HEK293 (cell line): ENCODE results near the gene NNT.

Source experiments
- CTCF ChIA-PET: fragments of 350-600 bp; formaldehyde crosslinking; extraction: SDS; loops from one replicate; lab custom pipeline; 2021; ENCODE audit warnings: antibody characterized with exemption; lab: Yijun Ruan, JAX
- POLR2A ChIA-PET: fragments of 300-600 bp; formaldehyde crosslinking; extraction: SDS; loops from one replicate; lab custom pipeline; 2020; ENCODE audit warnings: antibody characterized with exemption, inconsistent platforms; lab: Yijun Ruan, JAX
- H3K27ac ChIP-seq: fragments of 200-500 bp; sonication (Bioruptor generic); 2 replicates; pipeline ENCODE4 v1.5.1; 2014; ENCODE audit warnings: low read depth, low read length, control low read depth, inconsistent platforms; ENCODE audit errors: extremely low read depth
- H3K36me3 ChIP-seq, 2 experiments: fragments of 200-500 bp in 1 of 2; sonication (Bioruptor generic) in 1 of 2; 1 replicate in 1 of 2; 2 replicates in 1 of 2; pipeline ENCODE4 v1.5.1; 2014 to 2017; ENCODE audit warnings: inconsistent platforms in 2 of 2, low read length in 2 of 2; ENCODE audit not compliant: control insufficient read depth in 2 of 2, insufficient read depth in 1 of 2
- H3K4me1 ChIP-seq: fragments of 200-500 bp; sonication (Bioruptor generic); 2 replicates; pipeline ENCODE4 v1.5.1; 2014; ENCODE audit warnings: mild to moderate bottlenecking, low read length, inconsistent platforms; ENCODE audit not compliant: control insufficient read depth, insufficient read depth
- H3K4me3 ChIP-seq: 2 replicates; pipeline ENCODE4 v1.5.1; 2011; ENCODE audit warnings: low read depth, mild to moderate bottlenecking, control low read depth, low read length, moderate library complexity
- H3K9me3 ChIP-seq: fragments of 200-500 bp; sonication (Bioruptor generic); 2 replicates; pipeline ENCODE4 v1.5.1; 2014; ENCODE audit warnings: low read depth, low read length, inconsistent platforms; ENCODE audit not compliant: control insufficient read depth, insufficient read depth
- CTCF ChIP-seq: fragments of 450-650 bp; formaldehyde crosslinking; IDR thresholded peaks from 2 replicates; pipeline ENCODE4 v1.5.1; 2016; ENCODE audit warnings: missing biosample characterization, missing genetic modification characterization
- HOXD13 ChIP-seq: sonication (generic); formaldehyde crosslinking; IDR thresholded peaks from 2 replicates; pipeline ENCODE4 v1.8.0; 2022; ENCODE audit warnings: missing genetic modification reagents, borderline replicate concordance
- INSM2 ChIP-seq: fragments of 450-650 bp; formaldehyde crosslinking; IDR thresholded peaks from 2 replicates; pipeline ENCODE4 v1.5.1; 2016; ENCODE audit warnings: missing biosample characterization, missing genetic modification characterization
- MEIS1 ChIP-seq: sonication (generic); formaldehyde crosslinking; IDR thresholded peaks from 2 replicates; pipeline ENCODE4 v1.8.1; 2022; ENCODE audit warnings: missing genetic modification reagents, mild to moderate bottlenecking, borderline replicate concordance
- OSR2 ChIP-seq: fragments of 450-650 bp; formaldehyde crosslinking; IDR thresholded peaks from 2 replicates; pipeline ENCODE4 v1.5.1; 2016; ENCODE audit warnings: missing biosample characterization, missing genetic modification characterization
- PATZ1 ChIP-seq: fragments of 450-650 bp; formaldehyde crosslinking; IDR thresholded peaks from 2 replicates; pipeline ENCODE4 v1.5.1; 2016; ENCODE audit warnings: missing biosample characterization, missing genetic modification characterization
- SALL2 ChIP-seq: fragments of 450-650 bp; formaldehyde crosslinking; IDR thresholded peaks from 2 replicates; pipeline ENCODE4 v1.5.0; 2017; ENCODE audit warnings: missing biosample characterization, mild to moderate bottlenecking, missing genetic modification characterization, borderline replicate concordance
- SP2 ChIP-seq: fragments of 450-650 bp; formaldehyde crosslinking; IDR thresholded peaks from 2 replicates; pipeline ENCODE4 v1.5.1; 2016; ENCODE audit warnings: missing biosample characterization, missing genetic modification characterization
- ZBTB17 ChIP-seq: fragments of 450-650 bp; formaldehyde crosslinking; IDR thresholded peaks from 2 replicates; pipeline ENCODE4 v1.5.1; 2016; ENCODE audit warnings: missing biosample characterization, missing genetic modification characterization
- ZBTB44 ChIP-seq: fragments of 450-650 bp; IDR thresholded peaks from 2 replicates; pipeline ENCODE4 v1.5.1; 2018; ENCODE audit warnings: missing biosample characterization, mild to moderate bottlenecking, missing genetic modification characterization
- ZBTB48 ChIP-seq: fragments of 450-650 bp; formaldehyde crosslinking; IDR thresholded peaks from 2 replicates; pipeline ENCODE4 v1.5.1; 2016; ENCODE audit warnings: missing biosample characterization, missing genetic modification characterization
- ZNF121 ChIP-seq: fragments of 450-650 bp; formaldehyde crosslinking; IDR thresholded peaks from 2 replicates; pipeline ENCODE4 v1.5.1; 2016; ENCODE audit warnings: missing biosample characterization, missing genetic modification characterization
- ZNF175 ChIP-seq: fragments of 450-650 bp; formaldehyde crosslinking; IDR thresholded peaks from 2 replicates; pipeline ENCODE4 v1.5.1; 2016; ENCODE audit warnings: missing biosample characterization, missing genetic modification characterization
- ZNF211 ChIP-seq: fragments of 450-650 bp; formaldehyde crosslinking; IDR thresholded peaks from 2 replicates; pipeline ENCODE4 v1.5.1; 2016; ENCODE audit warnings: low read depth, missing biosample characterization, missing genetic modification characterization
- ZNF214 ChIP-seq: fragments of 450-650 bp; formaldehyde crosslinking; IDR thresholded peaks from 2 replicates; pipeline ENCODE4 v1.5.1; 2017; ENCODE audit warnings: missing biosample characterization, mild to moderate bottlenecking, missing genetic modification characterization, borderline replicate concordance
- ZNF274 ChIP-seq, 2 experiments: fragments of 200-500 bp in 1 of 2; fragments of 450-650 bp in 1 of 2; sonication (Bioruptor generic) in 1 of 2; formaldehyde crosslinking in 1 of 2; IDR thresholded peaks; 2 replicates each; pipeline versions ENCODE4 v1.5.1 to v1.6.1; 2014 to 2016; ENCODE audit warnings: borderline replicate concordance in 1 of 2, inconsistent platforms in 1 of 2, low read length in 1 of 2, missing biosample characterization in 1 of 2, missing genetic modification characterization in 1 of 2
- ZNF426 ChIP-seq: fragments of 450-650 bp; formaldehyde crosslinking; IDR thresholded peaks from 2 replicates; pipeline ENCODE4 v1.5.1; 2017; ENCODE audit warnings: missing biosample characterization, missing genetic modification characterization, mild to moderate bottlenecking, inconsistent platforms, moderate library complexity
- ZNF433 ChIP-seq: fragments of 450-650 bp; formaldehyde crosslinking; IDR thresholded peaks from 2 replicates; pipeline ENCODE4 v1.5.1; 2016; ENCODE audit warnings: missing biosample characterization, missing genetic modification characterization, low read depth
- ZNF544 ChIP-seq: fragments of 450-650 bp; formaldehyde crosslinking; IDR thresholded peaks from 2 replicates; pipeline ENCODE4 v1.5.0; 2017; ENCODE audit warnings: missing biosample characterization, missing genetic modification characterization
- ZNF561 ChIP-seq: fragments of 450-650 bp; IDR thresholded peaks from 2 replicates; pipeline ENCODE4 v1.5.1; 2018; ENCODE audit warnings: missing biosample characterization, missing genetic modification characterization, borderline replicate concordance
- ZNF629 ChIP-seq: fragments of 450-650 bp; formaldehyde crosslinking; IDR thresholded peaks from 2 replicates; pipeline ENCODE4 v1.5.1; 2017; ENCODE audit warnings: missing biosample characterization, missing genetic modification characterization
- ZNF792 ChIP-seq: fragments of 450-650 bp; formaldehyde crosslinking; IDR thresholded peaks from 2 replicates; pipeline ENCODE4 v1.5.1; 2016; ENCODE audit warnings: missing biosample characterization, missing genetic modification characterization

NNT gene

GRCh38 chr5:43634621-43635020 lies 31.6 kb downstream of the NNT start:
- ChIA-PET POLR2A (no interaction called here), CTCF (interaction anchor here (1.4 to 2.8 kb wide), 2 partner anchors 8 to 10 kb away, joined by 3 to 12 read pairs; no protein-coding TSS in a partner anchor)

GRCh38 chr5:43635374-43635773 lies 32.4 kb downstream of the NNT start:
- ChIA-PET CTCF (interaction anchor here (2.8 kb wide), 1 partner anchor 9 kb away, joined by 12 read pairs; no protein-coding TSS in a partner anchor), POLR2A (no interaction called here)
- Histone ChIP-seq H3K36me3 (peaks cover under 1 to 22% of the 10 kb centered on the region in 2 experiments; a peak in 2 of 3 replicates), H3K4me3 (no peak overlapping the region), H3K4me1 (no peaks in the 10 kb centered on the region), H3K9me3 (no peaks in the 10 kb centered on the region), H3K27ac (no peak overlapping the region)
- no peak for TF ChIP-seq HOXD13 (CRISPR knock-in tag)
- TF ChIP-seq OSR2 (tag by site-specific recombination): no peak
- TF ChIP-seq ZBTB17 (tag by site-specific recombination): no peak
- TF ChIP-seq ZNF121 (tag by site-specific recombination): no peak
- TF ChIP-seq SP2 (tag by site-specific recombination): no peak
- TF ChIP-seq ZBTB48 (tag by site-specific recombination): no peak
- TF ChIP-seq, all 188 proteins: peak for 0

More at GRCh38 chr5:43634621-43635020, 31.6 kb downstream of the NNT start:
- Histone ChIP-seq H3K36me3 (peaks cover 8 to 22% of the 10 kb centered on the region in 2 experiments; a peak in 2 of 3 replicates), H3K27ac (no peak overlapping the region), H3K9me3 (no peaks in the 10 kb centered on the region), H3K4me3 (no peak overlapping the region), H3K4me1 (no peaks in the 10 kb centered on the region)
- TF ChIP-seq ZNF561 (tag by site-specific recombination) (no peak), ZNF175 (tag by site-specific recombination) (no peak)

- Histone ChIP-seq H3K4me3 (no peak overlapping the region), H3K27ac (no peak overlapping the region), H3K36me3 (peaks cover 4 to 22% of the 10 kb centered on the region in 2 experiments; a peak in 2 of 3 replicates), H3K4me1 (no peaks in the 10 kb centered on the region), H3K9me3 (no peaks in the 10 kb centered on the region)
- CTCF ChIA-PET: interaction anchor here (0.6 to 2.8 kb wide), 2 partner anchors 10 to 205 kb away, joined by 5 to 12 read pairs; no protein-coding TSS in a partner anchor
- POLR2A ChIA-PET: no interaction called here
- no peak for TF ChIP-seq ZNF433 (tag by site-specific recombination)
- no peak for TF ChIP-seq ZNF629 (tag by site-specific recombination)
- TF ChIP-seq CTCF: no peak
- no peak for TF ChIP-seq ZNF561 (tag by site-specific recombination)
- TF ChIP-seq SALL2 (tag by site-specific recombination): no peak
- TF ChIP-seq ZNF214 (tag by site-specific recombination): no peak
- TF ChIP-seq INSM2 (tag by site-specific recombination): no peak
- TF ChIP-seq ZNF211 (tag by site-specific recombination): no peak
- TF ChIP-seq ZBTB44: no peak
- TF ChIP-seq ZNF426 (tag by site-specific recombination): no peak
- TF ChIP-seq ZNF274 (IDR thresholded peaks at IDR 0.05; ENCODE audit: low read length): no peak
- no peak for TF ChIP-seq ZNF274 (tag by site-specific recombination; IDR thresholded peaks at IDR 0.05; ENCODE audit: borderline replicate concordance)
- TF ChIP-seq MEIS1 (CRISPR knock-in tag): no peak
- TF ChIP-seq ZNF544 (tag by site-specific recombination): no peak
- no peak for TF ChIP-seq PATZ1 (tag by site-specific recombination)
- no peak for TF ChIP-seq ZNF792 (tag by site-specific recombination)
Measured at GRCh38 chr5:43636076-43636475, 33.1 kb downstream of the NNT start.
